ENCODE data around the gene PTPRR.

DNA sequence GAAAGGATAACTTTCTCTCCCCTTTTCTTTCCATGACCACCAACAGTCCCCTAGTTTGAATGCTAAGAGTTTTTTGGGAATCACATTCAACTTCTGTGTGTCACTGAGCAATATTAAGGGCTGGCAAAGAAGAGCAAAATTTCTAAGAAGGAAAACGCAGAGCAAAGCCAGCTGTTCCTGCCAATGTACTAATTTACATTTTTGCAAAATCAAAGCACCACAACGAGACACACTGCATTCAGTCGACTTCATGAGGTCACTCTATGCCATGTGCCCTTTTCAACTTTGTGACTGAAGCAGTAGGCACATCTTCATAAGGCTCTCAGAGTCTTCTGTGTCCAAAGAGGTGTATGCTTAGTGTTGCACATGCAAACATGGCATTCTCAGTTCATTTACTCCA lies 66.4 kb downstream of the PTPRR start:
- no peak for TF ChIP-seq POLR2AphosphoS5 (IDR thresholded peaks at IDR 0.05)
- TF ChIP-seq, protein P1, sequence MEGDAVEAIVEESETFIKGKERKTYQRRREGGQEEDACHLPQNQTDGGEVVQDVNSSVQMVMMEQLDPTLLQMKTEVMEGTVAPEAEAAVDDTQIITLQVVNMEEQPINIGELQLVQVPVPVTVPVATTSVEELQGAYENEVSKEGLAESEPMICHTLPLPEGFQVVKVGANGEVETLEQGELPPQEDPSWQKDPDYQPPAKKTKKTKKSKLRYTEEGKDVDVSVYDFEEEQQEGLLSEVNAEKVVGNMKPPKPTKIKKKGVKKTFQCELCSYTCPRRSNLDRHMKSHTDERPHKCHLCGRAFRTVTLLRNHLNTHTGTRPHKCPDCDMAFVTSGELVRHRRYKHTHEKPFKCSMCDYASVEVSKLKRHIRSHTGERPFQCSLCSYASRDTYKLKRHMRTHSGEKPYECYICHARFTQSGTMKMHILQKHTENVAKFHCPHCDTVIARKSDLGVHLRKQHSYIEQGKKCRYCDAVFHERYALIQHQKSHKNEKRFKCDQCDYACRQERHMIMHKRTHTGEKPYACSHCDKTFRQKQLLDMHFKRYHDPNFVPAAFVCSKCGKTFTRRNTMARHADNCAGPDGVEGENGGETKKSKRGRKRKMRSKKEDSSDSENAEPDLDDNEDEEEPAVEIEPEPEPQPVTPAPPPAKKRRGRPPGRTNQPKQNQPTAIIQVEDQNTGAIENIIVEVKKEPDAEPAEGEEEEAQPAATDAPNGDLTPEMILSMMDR (IDR thresholded peaks at IDR 0.05): no peak
- TF ChIP-seq POLR2A (IDR thresholded peaks at IDR 0.05): no peak
- TF ChIP-seq EP300 (IDR thresholded peaks at IDR 0.05): no peak

All from stomach (tissue), 4 donors.